RPMI7951 (cell line): ENCODE data around the gene ADAMTS6. TPM values are rescaled to one million over a fixed set of nuclear protein-coding genes. Genes with fewer than 3 reads are reported as not detected.
"Not testable (repeated sequence)": the region's sequence is repeated elsewhere in the genome, so short reads cannot be mapped to it uniquely, and the experiment has no call there.

Experiments used
- DNase-seq: peaks from one replicate; pipeline ENCODE4 v3.0.0-alpha.2; 2012; ENCODE audit warnings: low read depth
- total RNA-seq: library from RNA; depleted of rRNA; stranded (reverse); fragments of >200 nt; shearing (Covaris generic); gene quantifications from 2 replicates; pipeline ENCODE4 v1.2.3, GENCODE V29; 2014; rRNA removed

The ADAMTS6 gene
- 10.3 and 14.3 TPM in 2 replicates for total RNA-seq

DNA sequence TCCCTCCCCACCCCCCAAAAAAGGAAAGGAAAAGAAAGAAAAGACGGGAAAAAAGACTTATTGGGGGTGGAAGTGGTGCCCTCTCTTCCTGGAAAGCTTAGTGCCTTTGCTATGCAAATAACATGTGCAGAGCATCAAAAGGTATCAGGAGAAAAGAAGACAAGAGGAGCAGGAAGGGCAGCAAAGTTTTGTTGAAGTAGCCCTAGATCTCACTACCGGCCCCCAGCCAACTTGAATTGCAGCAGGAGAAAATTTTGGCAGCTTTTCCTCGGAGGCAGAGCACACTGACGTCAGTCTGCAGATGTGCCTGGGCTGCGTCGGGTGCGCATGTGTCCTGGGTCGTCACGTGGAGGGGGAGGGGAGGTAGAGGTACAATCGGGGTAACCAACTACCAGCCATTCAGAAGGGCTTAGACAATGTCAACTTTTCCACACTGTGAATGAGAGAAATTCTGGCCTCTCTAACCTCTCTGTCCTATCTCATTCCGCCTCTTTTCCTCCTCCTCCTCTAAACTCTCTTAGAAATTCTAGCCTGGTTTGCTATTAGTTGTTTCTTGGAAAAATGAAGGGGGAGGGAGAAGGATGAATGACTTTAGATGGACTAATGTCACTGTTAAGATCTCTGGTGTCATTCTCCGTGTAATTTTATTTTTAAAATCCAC lies at the start of gene ADAMTS6:
Gene ADAMTS6, minus strand, starts transcription at position 286 of the 661 bp plus-strand sequence. CDS start 8,247 bp downstream, outside the sequence.
- peak; percentile 94 for DNase-seq

- DNase-seq: no peak
These were observed 49.2 kb upstream of the ADAMTS6 start for GRCh38 chr5:65530904-65531303.

GRCh38 chr5:65525726-65526125 lies 44.0 kb upstream of the ADAMTS6 start:
- DNase-seq: no peak

DNA sequence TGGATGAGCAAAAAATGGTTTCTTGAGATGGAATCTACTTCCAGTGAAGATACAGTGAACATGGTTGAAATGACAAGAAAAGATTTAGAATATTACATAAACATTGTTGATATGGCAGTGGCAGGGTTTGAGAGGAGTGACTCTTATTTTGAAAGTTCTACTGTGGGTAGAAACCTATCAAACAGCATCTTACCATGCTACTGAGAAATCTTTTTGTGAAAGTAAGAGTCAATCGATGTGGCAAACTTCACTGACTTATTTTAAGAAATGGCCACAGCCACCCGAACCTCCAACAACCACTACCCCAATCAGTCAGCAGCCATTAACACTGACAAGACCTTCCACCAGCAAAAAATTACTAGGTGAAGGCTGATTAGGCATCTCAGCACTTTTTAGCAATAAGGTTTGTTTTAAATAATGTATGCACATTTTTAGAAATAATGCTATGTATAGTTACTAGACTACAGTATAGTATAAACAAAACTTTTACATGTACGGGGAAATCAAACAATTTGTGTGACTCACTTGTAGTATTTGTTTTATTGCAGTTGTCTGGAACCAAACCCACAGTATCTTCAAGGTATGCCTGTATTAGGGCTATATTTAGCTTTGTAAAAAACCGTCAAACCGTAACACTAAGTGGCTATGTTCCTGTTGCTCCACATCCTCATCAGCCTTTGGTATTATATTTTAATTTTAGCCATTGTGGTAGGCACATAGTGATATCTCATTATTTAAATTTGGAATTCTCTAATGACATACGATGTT lies 30.6 kb upstream of the ADAMTS6 start:
- DNase-seq: no peak

- DNase-seq: no peak
These were observed 27.3 kb upstream of the ADAMTS6 start for GRCh38 chr5:65508978-65509377.

- DNase-seq: peak; percentile 69
These were observed 25.2 kb upstream of the ADAMTS6 start for GRCh38 chr5:65506961-65507360.

- no peak for DNase-seq
These were observed 7.4 kb upstream of the ADAMTS6 start for GRCh38 chr5:65489119-65489518.

GRCh38 chr5:65488038-65488687 lies 6.4 kb upstream of the ADAMTS6 start:
- DNase-seq: not testable (repeated sequence)

- not testable (repeated sequence) for DNase-seq
These were observed 5.1 kb upstream of the ADAMTS6 start for GRCh38 chr5:65486803-65487202.

GRCh38 chr5:65485405-65485804 lies 3.7 kb upstream of the ADAMTS6 start:
- no peak for DNase-seq

- DNase-seq: peak; percentile 75
These were observed 2.0 kb upstream of the ADAMTS6 start for GRCh38 chr5:65483546-65484346.

- DNase-seq: peak; percentile 68
These were observed 1.2 kb upstream of the ADAMTS6 start for GRCh38 chr5:65482736-65483545.

GRCh38 chr5:65482296-65482735 lies 596 bp upstream of the ADAMTS6 start:
- peak; percentile 48 for DNase-seq

- DNase-seq: no peak
These were observed 544 bp downstream of the ADAMTS6 start for GRCh38 chr5:65481171-65481581.

DNA sequence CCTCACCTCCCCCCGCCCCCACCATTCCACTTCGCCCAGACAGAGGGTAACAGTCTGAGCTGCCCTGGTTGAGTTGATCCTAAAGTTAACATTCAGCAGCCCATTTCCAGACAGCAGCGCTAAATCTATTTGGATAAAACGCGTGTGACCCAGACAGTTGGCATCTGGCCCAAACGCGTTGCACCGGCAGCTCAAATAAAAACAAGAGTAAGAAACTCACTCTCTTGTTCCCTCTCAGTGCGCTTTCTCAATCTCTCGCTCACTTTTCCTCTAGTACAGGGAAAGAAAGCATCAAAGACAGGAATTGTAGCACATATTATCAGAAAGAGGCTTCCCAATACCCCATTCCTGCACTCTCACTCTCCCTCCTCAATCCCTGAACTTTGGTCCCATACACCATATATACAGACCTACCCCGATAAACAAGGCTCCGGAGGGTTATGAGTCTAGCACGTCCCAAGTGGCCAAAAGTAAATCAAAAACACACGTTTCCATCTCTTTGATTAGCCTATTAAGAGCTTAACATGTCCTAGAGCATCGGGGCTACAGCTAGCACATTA lies 1.3 kb downstream of the ADAMTS6 start:
- peak; percentile 73 for DNase-seq

- DNase-seq: no peak
These were observed 2.2 kb downstream of the ADAMTS6 start for GRCh38 chr5:65479527-65479926.

DNA sequence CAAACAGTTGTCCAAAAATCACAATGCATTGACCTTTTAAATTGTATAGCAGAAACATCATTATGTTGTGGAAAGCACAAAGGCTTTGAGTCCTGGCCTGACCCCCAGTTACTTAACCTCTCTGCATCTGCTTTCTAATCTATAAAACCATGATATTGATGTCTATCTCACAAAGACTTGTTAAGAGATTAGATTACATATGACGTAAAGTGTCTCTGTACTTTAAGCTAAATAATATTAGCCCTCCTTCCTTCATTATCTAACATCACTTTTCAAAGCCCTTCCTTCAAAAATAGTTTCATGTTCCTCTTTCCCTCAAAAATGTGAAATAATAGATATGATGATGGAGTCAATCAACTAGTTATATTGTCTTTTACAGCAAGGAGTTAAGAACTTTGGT lies 3.4 kb downstream of the ADAMTS6 start:
- DNase-seq: no peak

DNA sequence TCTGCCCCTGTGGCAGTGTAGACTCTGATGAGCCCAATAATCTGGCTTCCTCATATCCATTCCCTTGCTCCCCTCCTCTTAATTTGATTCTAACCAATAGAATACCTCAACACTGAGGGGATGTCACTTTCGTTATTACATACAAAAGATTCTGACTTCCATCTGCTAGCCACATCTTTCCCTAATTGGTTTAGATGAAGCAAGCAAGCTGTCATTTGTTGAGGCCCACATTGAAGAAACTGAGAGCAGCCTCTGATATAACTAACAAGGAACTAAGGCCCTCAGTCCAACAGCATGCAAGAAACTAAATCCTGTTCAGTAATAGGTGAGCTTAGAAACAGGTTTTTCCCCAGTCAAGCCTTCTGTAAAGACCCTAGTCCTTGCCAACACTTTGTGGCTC lies 5.8 kb downstream of the ADAMTS6 start:
- DNase-seq: peak; percentile 12

- no peak for DNase-seq
These were observed 6.4 kb downstream of the ADAMTS6 start for GRCh38 chr5:65475336-65475735.

- DNase-seq: no peak
These were observed 7.5 kb downstream of the ADAMTS6 start for GRCh38 chr5:65474130-65474711.
